ENCODE measurements around the gene RAI14.

Gene RAI14

GRCh38 chr5:34787035-34787434, 130.9 kb downstream of the RAI14 start:
- DNase-seq (ENCODE audit: insufficient read length) = no peak
- no peak for FAIRE-seq
- TF ChIP-seq POLR2AphosphoS5 (IDR thresholded peaks at IDR 0.05; ENCODE audit: low read depth, low read length) = no peak
- no peak for TF ChIP-seq POLR2A (IDR thresholded peaks at IDR 0.05; ENCODE audit: low read depth, low read length)
- no peak for TF ChIP-seq TAF1 (IDR thresholded peaks at IDR 0.05; ENCODE audit: borderline replicate concordance, low read depth, low read length)

GRCh38 chr5:34789021-34789531, 132.9 kb downstream of the RAI14 start:
- DNase-seq (ENCODE audit: insufficient read length) (no peak), FAIRE-seq (no peak)
- TF ChIP-seq POLR2A (IDR thresholded peaks at IDR 0.05; ENCODE audit: low read depth, low read length) (no peak), TAF1 (IDR thresholded peaks at IDR 0.05; ENCODE audit: borderline replicate concordance, low read depth, low read length) (no peak), POLR2AphosphoS5 (IDR thresholded peaks at IDR 0.05; ENCODE audit: low read depth, low read length) (no peak)

- FAIRE-seq = no peak
- no peak for TF ChIP-seq TAF1 (IDR thresholded peaks at IDR 0.05; ENCODE audit: borderline replicate concordance, low read depth, low read length)
- no peak for TF ChIP-seq POLR2A (IDR thresholded peaks at IDR 0.05; ENCODE audit: low read depth, low read length)
- no peak for TF ChIP-seq POLR2AphosphoS5 (IDR thresholded peaks at IDR 0.05; ENCODE audit: low read depth, low read length)
- no peak for DNase-seq (ENCODE audit: insufficient read length)
Measured at GRCh38 chr5:34789639-34790038, 133.5 kb downstream of the RAI14 start.

- FAIRE-seq = no peak
- DNase-seq (ENCODE audit: insufficient read length) = no peak
- TF ChIP-seq TAF1 (IDR thresholded peaks at IDR 0.05; ENCODE audit: borderline replicate concordance, low read depth, low read length) (no peak), POLR2A (IDR thresholded peaks at IDR 0.05; ENCODE audit: low read depth, low read length) (no peak), POLR2AphosphoS5 (IDR thresholded peaks at IDR 0.05; ENCODE audit: low read depth, low read length) (no peak)
Measured at GRCh38 chr5:34790069-34790468, 133.9 kb downstream of the RAI14 start.

GRCh38 chr5:34791761-34792244, 135.7 kb downstream of the RAI14 start:
- FAIRE-seq (no peak), DNase-seq (ENCODE audit: insufficient read length) (no peak)
- TF ChIP-seq POLR2A (IDR thresholded peaks at IDR 0.05; ENCODE audit: low read depth, low read length) = no peak
- TF ChIP-seq POLR2AphosphoS5 (IDR thresholded peaks at IDR 0.05; ENCODE audit: low read depth, low read length) = no peak
- TF ChIP-seq TAF1 (IDR thresholded peaks at IDR 0.05; ENCODE audit: borderline replicate concordance, low read depth, low read length) = no peak

GRCh38 chr5:34802834-34803563, 146.9 kb downstream of the RAI14 start:
- FAIRE-seq (no peak), DNase-seq (ENCODE audit: insufficient read length) (no peak)
- TF ChIP-seq TAF1 (IDR thresholded peaks at IDR 0.05; ENCODE audit: borderline replicate concordance, low read depth, low read length) (no peak), POLR2AphosphoS5 (IDR thresholded peaks at IDR 0.05; ENCODE audit: low read depth, low read length) (no peak), POLR2A (IDR thresholded peaks at IDR 0.05; ENCODE audit: low read depth, low read length) (no peak)

GRCh38 chr5:34803974-34804732, 148.0 kb downstream of the RAI14 start:
- no peak for DNase-seq (ENCODE audit: insufficient read length)
- TF ChIP-seq TAF1 (IDR thresholded peaks at IDR 0.05; ENCODE audit: borderline replicate concordance, low read depth, low read length) (no peak), POLR2AphosphoS5 (IDR thresholded peaks at IDR 0.05; ENCODE audit: low read depth, low read length) (no peak), POLR2A (IDR thresholded peaks at IDR 0.05; ENCODE audit: low read depth, low read length) (no peak)
- FAIRE-seq = no peak

GRCh38 chr5:34804913-34805312, 148.8 kb downstream of the RAI14 start:
- no peak for FAIRE-seq
- no peak for DNase-seq (ENCODE audit: insufficient read length)

GRCh38 chr5:34806532-34806931, 150.4 kb downstream of the RAI14 start:
- FAIRE-seq = no peak
- no peak for TF ChIP-seq POLR2A (IDR thresholded peaks at IDR 0.05; ENCODE audit: low read depth, low read length)
- no peak for TF ChIP-seq POLR2AphosphoS5 (IDR thresholded peaks at IDR 0.05; ENCODE audit: low read depth, low read length)
- no peak for TF ChIP-seq TAF1 (IDR thresholded peaks at IDR 0.05; ENCODE audit: borderline replicate concordance, low read depth, low read length)
- DNase-seq (ENCODE audit: insufficient read length) = no peak

More at GRCh38 chr5:34804913-34805312, 148.8 kb downstream of the RAI14 start:
- TF ChIP-seq POLR2AphosphoS5 (IDR thresholded peaks at IDR 0.05; ENCODE audit: low read depth, low read length) (no peak), POLR2A (IDR thresholded peaks at IDR 0.05; ENCODE audit: low read depth, low read length) (no peak), TAF1 (IDR thresholded peaks at IDR 0.05; ENCODE audit: borderline replicate concordance, low read depth, low read length) (no peak)

- FAIRE-seq (no peak), DNase-seq (ENCODE audit: insufficient read length) (no peak)
- TF ChIP-seq POLR2A (IDR thresholded peaks at IDR 0.05; ENCODE audit: low read depth, low read length) (no peak), POLR2AphosphoS5 (IDR thresholded peaks at IDR 0.05; ENCODE audit: low read depth, low read length) (no peak), TAF1 (IDR thresholded peaks at IDR 0.05; ENCODE audit: borderline replicate concordance, low read depth, low read length) (no peak)
Measured at GRCh38 chr5:34811706-34812105, 155.6 kb downstream of the RAI14 start.

- TF ChIP-seq POLR2A (IDR thresholded peaks at IDR 0.05; ENCODE audit: low read depth, low read length) = no peak
- no peak for TF ChIP-seq TAF1 (IDR thresholded peaks at IDR 0.05; ENCODE audit: borderline replicate concordance, low read depth, low read length)
- no peak for TF ChIP-seq POLR2AphosphoS5 (IDR thresholded peaks at IDR 0.05; ENCODE audit: low read depth, low read length)
- no peak for DNase-seq (ENCODE audit: insufficient read length)
- FAIRE-seq = no peak
Measured at GRCh38 chr5:34813509-34813908, 157.4 kb downstream of the RAI14 start.

Measured in GM12892 (cell line).